IPS DF 4.7 (cell line): ENCODE results near the gene SNRPD2.
"Not testable (repeated sequence)": the region's sequence is repeated elsewhere in the genome, so short reads cannot be mapped to it uniquely, and the experiment has no call there.

Experiments
- DNase-seq: peaks from one replicate; pipeline ENCODE4 v3.0.0-alpha.2; 2013; ENCODE audit warnings: low spot score; ENCODE audit errors: extremely low read depth

The SNRPD2 gene

GRCh38 chr19:45691516-45692186 lies at the start of gene SNRPD2:
Gene SNRPD2, minus strand, starts transcription at chr19:45691953. Its CDS starts 65 bp downstream, at chr19:45691888.
- DNase-seq: no peak

GRCh38 chr19:45739498-45740439 lies 48.0 kb upstream of the SNRPD2 start:
- no peak for DNase-seq

- no peak for DNase-seq
These were observed 41.5 kb upstream of the SNRPD2 start, which contains the start of gene MEIOSIN for GRCh38 chr19:45733160-45733810. Gene MEIOSIN, plus strand, starts transcription at chr19:45733439. Its CDS starts 1,938 bp downstream, at chr19:45735377.

GRCh38 chr19:45730368-45731288 lies 38.9 kb upstream of the SNRPD2 start, which contains the start of gene FBXO46:
Gene FBXO46, minus strand, starts transcription at chr19:45730896. Its CDS starts 17,401 bp downstream, at chr19:45713495.
- DNase-seq: peak; percentile 97

- no peak for DNase-seq
These were observed 38.1 kb upstream of the SNRPD2 start for GRCh38 chr19:45729800-45730290.

GRCh38 chr19:45728683-45729082 lies 36.9 kb upstream of the SNRPD2 start:
- DNase-seq: not testable (repeated sequence)

GRCh38 chr19:45720065-45720464 lies 28.3 kb upstream of the SNRPD2 start:
- not testable (repeated sequence) for DNase-seq

- no peak for DNase-seq
These were observed 26.4 kb upstream of the SNRPD2 start for GRCh38 chr19:45717983-45718650.

GRCh38 chr19:45717131-45717982 lies 25.6 kb upstream of the SNRPD2 start:
- peak; percentile 100 for DNase-seq

GRCh38 chr19:45716359-45717130 lies 24.8 kb upstream of the SNRPD2 start:
- DNase-seq: no peak

GRCh38 chr19:45715139-45715538 lies 23.4 kb upstream of the SNRPD2 start:
- DNase-seq: no peak

GRCh38 chr19:45713141-45713540 lies 21.4 kb upstream of the SNRPD2 start:
- DNase-seq: no peak

GRCh38 chr19:45712699-45713067 lies 20.9 kb upstream of the SNRPD2 start:
- DNase-seq: no peak

- DNase-seq: no peak
These were observed 20.3 kb upstream of the SNRPD2 start for GRCh38 chr19:45711851-45712698.

- DNase-seq: no peak
These were observed 18.8 kb upstream of the SNRPD2 start for GRCh38 chr19:45710356-45711130.

GRCh38 chr19:45705710-45706415 lies 14.1 kb upstream of the SNRPD2 start:
- DNase-seq: no peak
